Uterus (tissue), 4 donors: ENCODE measurements around the gene ISCU. TPM values are rescaled to one million over a fixed set of nuclear protein-coding genes. Genes with fewer than 3 reads are reported as not detected.
A peak's percentile ranks its signal among the peaks of the same experiment; 100 is the strongest.

Source experiments
- DNase-seq, 2 donors: peaks; one replicate each; pipeline ENCODE4 v3.0.0-alpha.2; 2019 to 2020
- H3K27ac ChIP-seq, 2 donors: fragments of 200-600 bp; sonication (generic); 1 replicate in 1 of 2; 2 replicates in 1 of 2; pipeline ENCODE4 v1.5.1; 2016 to 2018
- H3K27me3 ChIP-seq, 2 donors: fragments of 200-600 bp; sonication (generic); one replicate each; pipeline ENCODE4 v1.5.1; 2018 to 2019; ENCODE audit warnings: control low read depth in 1 of 2
- H3K36me3 ChIP-seq, 2 donors: fragments of 200-600 bp; sonication (generic); one replicate each; pipeline ENCODE4 v1.5.1; 2019; ENCODE audit warnings: control low read depth in 1 of 2
- H3K4me1 ChIP-seq, 2 donors: fragments of 200-600 bp; sonication (generic); one replicate each; pipeline ENCODE4 v1.5.1; 2018 to 2019; ENCODE audit warnings: control low read depth in 1 of 2
- H3K4me3 ChIP-seq, 2 donors: fragments of 200-600 bp; sonication (generic); 1 replicate in 1 of 2; 2 replicates in 1 of 2; pipeline ENCODE4 v1.5.1; 2018 to 2019; ENCODE audit warnings: mild to moderate bottlenecking in 1 of 2
- H3K9me3 ChIP-seq, 2 donors: fragments of 200-600 bp; sonication (generic); one replicate each; pipeline ENCODE4 v1.5.1; 2019; ENCODE audit warnings: control low read depth in 1 of 2
- CTCF ChIP-seq, 4 experiments: fragments of 200-600 bp in 2 of 4; fragments of 450-650 bp in 2 of 4; sonication (generic) in 2 of 4; IDR thresholded peaks; one replicate each; pipeline ENCODE4 v1.5.1; 2016 to 2019; ENCODE audit warnings: antibody characterized with exemption in 4 of 4, mild to moderate bottlenecking in 2 of 4, moderate library complexity in 1 of 4
- POLR2A ChIP-seq, 2 donors: fragments of 450-650 bp; IDR thresholded peaks; one replicate each; pipeline ENCODE4 v1.6.1; 2016; ENCODE audit warnings: antibody characterized with exemption in 2 of 2, mild to moderate bottlenecking in 1 of 2, moderate library complexity in 1 of 2
- intact Hi-C: fragments of 100-400 bp; cut with DNase I; formaldehyde crosslinking; loops from one replicate; pipeline ENCODE4 v1.15.1; 2023; ENCODE audit warnings: low total_unique reads
- total RNA-seq, 4 donors: library from RNA; depleted of rRNA in 3 of 4; stranded (reverse); fragments of >200 nt in 3 of 4; gene quantifications; one replicate each; pipeline versions ENCODE4 v1.1.0 to v1.2.4, GENCODE V29; 2014 to 2023
- donor health status: DM: yes; HTN: yes; CAD: no.

The ISCU gene
- total RNA-seq, 4 donors from 2014 or later, result 81.3 to 226 (median 161) TPM

DNA sequence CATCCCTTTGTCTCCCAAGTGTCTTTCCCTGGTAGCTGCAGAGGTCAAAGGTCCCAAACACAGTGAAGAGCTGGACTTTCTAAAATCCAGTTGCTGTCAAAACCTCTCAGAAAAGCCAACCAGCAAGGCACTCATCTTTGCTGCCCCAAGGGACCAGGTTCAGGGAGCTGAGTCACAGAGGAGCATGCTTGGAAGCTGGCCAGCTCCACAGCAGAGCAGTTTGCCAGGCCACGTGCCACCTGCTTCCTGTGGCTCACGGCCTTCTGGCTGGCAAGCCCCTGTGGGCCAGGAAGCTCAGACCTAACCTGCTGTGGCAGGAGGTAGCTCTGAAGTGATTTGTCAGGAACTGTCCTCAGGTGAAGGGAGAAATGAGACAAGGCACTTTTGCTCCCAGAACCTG is 3.6 kb downstream of the ISCU start:
- DNase-seq, result peak; percentile 40 to 44
- no peaks in the 10 kb centered on the region for H3K27me3 ChIP-seq
- H3K36me3 ChIP-seq, result no peaks in the 10 kb centered on the region
- H3K9me3 ChIP-seq, result no peaks in the 10 kb centered on the region
- no peak overlapping the region for H3K4me3 ChIP-seq
- intact Hi-C loops, result loop anchor here (10.0 kb wide), 1 partner anchor 529 kb away; the partner anchor contains the start of genes ALKBH2 and UNG
- TF ChIP-seq POLR2A (IDR thresholded peaks at IDR 0.05), result no peak
- TF ChIP-seq CTCF (IDR thresholded peaks at IDR 0.05), result no peak
- H3K4me1 ChIP-seq, result peaks cover 0 to 3% of the 10 kb centered on the region in 2 donors
- H3K27ac ChIP-seq, result peak overlapping the region in 1 of 2 donors; percentile 26

- intact Hi-C loops, result loop anchor here (10.0 kb wide), 1 partner anchor 528 kb away; the partner anchor contains the start of genes ALKBH2 and UNG
- Histone ChIP-seq H3K4me3 (no peak overlapping the region), H3K27ac (no peak overlapping the region), H3K4me1 (peaks cover 0 to 3% of the 10 kb centered on the region in 2 donors), H3K27me3 (no peaks in the 10 kb centered on the region), H3K9me3 (no peaks in the 10 kb centered on the region), H3K36me3 (no peaks in the 10 kb centered on the region)
- no peak for DNase-seq
- TF ChIP-seq CTCF (IDR thresholded peaks at IDR 0.05) (no peak), POLR2A (IDR thresholded peaks at IDR 0.05) (no peak)
Observed at GRCh38 chr12:108566452-108566851, 4.1 kb downstream of the ISCU start.

- no peaks in the 10 kb centered on the region for H3K9me3 ChIP-seq
- TF ChIP-seq CTCF (IDR thresholded peaks at IDR 0.05) (no peak), POLR2A (IDR thresholded peaks at IDR 0.05) (no peak)
- no peaks in the 10 kb centered on the region for H3K36me3 ChIP-seq
- no peaks in the 10 kb centered on the region for H3K27me3 ChIP-seq
- no peak for DNase-seq
- intact Hi-C loops, result loop anchor here (10.0 kb wide), 1 partner anchor 527 kb away; the partner anchor contains the start of genes ALKBH2 and UNG
- peak overlapping the region; percentile 5 to 24 for H3K27ac ChIP-seq
- H3K4me3 ChIP-seq, result no peak overlapping the region
- peaks cover 0 to 3% of the 10 kb centered on the region in 2 donors for H3K4me1 ChIP-seq
Observed at GRCh38 chr12:108567406-108568337, 5.3 kb downstream of the ISCU start.

GRCh38 chr12:108568338-108569154 is 6.2 kb downstream of the ISCU start:
- TF ChIP-seq POLR2A (IDR thresholded peaks at IDR 0.05) (no peak), CTCF (IDR thresholded peaks at IDR 0.05) (no peak)
- Histone ChIP-seq H3K4me3 (no peak overlapping the region), H3K36me3 (no peaks in the 10 kb centered on the region), H3K27me3 (no peaks in the 10 kb centered on the region), H3K4me1 (peaks cover 0 to 3% of the 10 kb centered on the region in 2 donors), H3K27ac (peak overlapping the region in 1 of 2 donors; percentile 5), H3K9me3 (no peaks in the 10 kb centered on the region)
- DNase-seq, result no peak
- intact Hi-C loops, result loop anchor here (10.0 kb wide), 1 partner anchor 526 kb away; the partner anchor contains the start of genes ALKBH2 and UNG
